ENCODE results near the gene AMBP.

The AMBP gene

DNA sequence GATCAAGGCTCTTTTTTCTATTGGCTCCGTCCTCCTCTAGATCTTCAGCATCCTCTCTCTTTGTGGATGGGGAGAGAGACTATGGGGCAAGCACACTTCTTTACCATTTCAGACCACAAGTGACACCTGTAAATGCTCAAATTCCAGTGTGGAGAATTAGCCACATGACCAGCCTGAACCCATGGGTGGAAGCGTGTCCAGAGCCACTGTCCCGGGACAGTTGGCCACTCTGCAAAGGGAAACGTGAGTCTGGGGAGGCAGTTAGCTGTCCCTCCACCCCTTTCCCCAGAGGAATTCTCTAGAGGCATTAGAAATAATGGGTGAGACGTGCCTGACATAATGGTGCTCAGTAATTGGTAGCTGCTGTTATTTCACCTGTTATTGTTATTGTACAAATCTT is 40.9 kb downstream of the AMBP start:
- Histone ChIP-seq H3K27me3 (ENCODE audit: insufficient read depth, low read length, poor library complexity, severe bottlenecking) (no peaks in the 10 kb centered on the region), H3K9me3 (ENCODE audit: insufficient read depth, low read depth, low read length) (no peaks in the 10 kb centered on the region), H3K4me2 (ENCODE audit: low read depth, low read length, poor library complexity, severe bottlenecking) (no peak overlapping the region), H3K36me3 (ENCODE audit: insufficient read depth, low read length) (peaks cover 67% of the 10 kb centered on the region; the same call in 1 of the 2 replicates), H3K79me2 (ENCODE audit: insufficient read depth, low read length) (no peaks in the 10 kb centered on the region), H2AFZ (ENCODE audit: low read length) (no peak overlapping the region), H3K9me2 (replicated peaks; ENCODE audit: low read depth, low read length) (no peaks in the 10 kb centered on the region), H3K4me3 (ENCODE audit: low read length, poor library complexity, severe bottlenecking) (no peak overlapping the region), H3F3A (ENCODE audit: low read depth) (no peaks in the 10 kb centered on the region), H3K4me1 (ENCODE audit: insufficient read depth, low read length, poor library complexity, severe bottlenecking) (no peaks in the 10 kb centered on the region), H3K9ac (ENCODE audit: low read depth, low read length, poor library complexity, severe bottlenecking) (no peak overlapping the region), H4K20me1 (ENCODE audit: insufficient read depth, low read length, poor library complexity, severe bottlenecking) (no peaks in the 10 kb centered on the region)
- TF ChIP-seq CTCF (conservative IDR thresholded peaks at IDR 0.05; ENCODE audit: low read length): no peak
- no peak for TF ChIP-seq EZH2phosphoT487 (IDR thresholded peaks at IDR 0.05; ENCODE audit: borderline replicate concordance)

DNA sequence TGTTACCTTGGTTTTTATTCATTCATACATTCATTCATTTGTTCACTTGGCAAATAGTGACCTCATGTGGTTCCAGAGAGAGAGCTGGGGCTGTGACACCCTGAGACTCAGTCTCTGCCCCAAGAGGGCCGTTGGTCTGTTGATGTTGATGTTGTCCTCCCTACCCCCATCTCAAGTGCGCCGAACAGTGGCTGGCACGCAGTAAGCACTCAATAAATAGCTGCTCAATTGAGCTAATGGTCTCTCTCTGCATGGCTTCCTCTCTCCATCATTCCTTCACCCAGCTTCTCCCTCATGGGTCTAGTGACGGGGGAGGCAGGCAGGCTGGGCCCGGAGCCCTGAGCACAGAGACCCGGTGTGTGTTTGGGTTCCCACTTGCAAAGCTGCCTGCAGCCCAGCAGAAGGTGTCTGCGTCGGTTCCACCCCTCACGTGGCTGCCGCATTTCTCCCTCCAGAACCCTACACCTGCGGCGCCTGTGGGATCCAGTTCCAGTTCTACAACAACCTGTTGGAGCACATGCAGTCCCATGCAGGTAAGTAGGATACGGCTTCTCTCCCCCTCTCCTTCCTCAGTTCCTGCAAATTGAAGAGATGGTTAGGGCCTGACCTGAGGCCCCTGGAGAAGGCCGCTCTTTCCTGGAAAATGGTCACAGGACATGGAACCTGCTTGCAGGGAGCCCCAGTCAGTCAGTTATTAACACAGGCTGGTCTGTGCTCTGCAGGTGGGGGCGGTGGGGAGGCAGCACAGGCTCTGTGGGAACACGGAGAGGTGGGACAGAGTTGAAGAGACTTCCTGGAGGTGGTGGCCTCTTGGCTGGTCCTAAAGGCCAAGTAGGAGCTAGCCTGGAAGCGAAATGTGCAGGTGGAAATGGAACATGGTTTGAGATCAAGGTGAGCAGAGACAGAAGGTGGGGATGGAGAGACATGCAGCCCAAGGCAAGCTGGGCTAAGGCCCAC is 42.0 kb downstream of the AMBP start:
- Histone ChIP-seq H3K4me2 (ENCODE audit: low read depth, low read length, poor library complexity, severe bottlenecking) (no peak overlapping the region), H3K36me3 (ENCODE audit: insufficient read depth, low read length) (peaks cover 70% of the 10 kb centered on the region; the same call in 1 of the 2 replicates), H2AFZ (ENCODE audit: low read length) (no peak overlapping the region), H3K4me1 (ENCODE audit: insufficient read depth, low read length, poor library complexity, severe bottlenecking) (no peaks in the 10 kb centered on the region), H3K9me2 (replicated peaks; ENCODE audit: low read depth, low read length) (no peaks in the 10 kb centered on the region), H3K4me3 (ENCODE audit: low read length, poor library complexity, severe bottlenecking) (no peak overlapping the region), H3F3A (ENCODE audit: low read depth) (no peaks in the 10 kb centered on the region), H3K79me2 (ENCODE audit: insufficient read depth, low read length) (no peaks in the 10 kb centered on the region), H3K27me3 (ENCODE audit: insufficient read depth, low read length, poor library complexity, severe bottlenecking) (no peaks in the 10 kb centered on the region), H4K20me1 (ENCODE audit: insufficient read depth, low read length, poor library complexity, severe bottlenecking) (no peaks in the 10 kb centered on the region), H3K9ac (ENCODE audit: low read depth, low read length, poor library complexity, severe bottlenecking) (no peak overlapping the region), H3K9me3 (ENCODE audit: insufficient read depth, low read depth, low read length) (no peaks in the 10 kb centered on the region)
- no peak for TF ChIP-seq CTCF (conservative IDR thresholded peaks at IDR 0.05; ENCODE audit: low read length)
- TF ChIP-seq EZH2phosphoT487 (IDR thresholded peaks at IDR 0.05; ENCODE audit: borderline replicate concordance): no peak

GRCh38 chr9:114035221-114035844 is 42.8 kb downstream of the AMBP start:
- TF ChIP-seq CTCF (conservative IDR thresholded peaks at IDR 0.05; ENCODE audit: low read length) (no peak), EZH2phosphoT487 (IDR thresholded peaks at IDR 0.05; ENCODE audit: borderline replicate concordance) (no peak)
- H3K79me2 ChIP-seq (ENCODE audit: insufficient read depth, low read length): no peaks in the 10 kb centered on the region
- H3K36me3 ChIP-seq (ENCODE audit: insufficient read depth, low read length): peaks cover 75% of the 10 kb centered on the region; the same call in 1 of the 2 replicates
- H3K4me3 ChIP-seq (ENCODE audit: low read length, poor library complexity, severe bottlenecking): no peak overlapping the region
- no peaks in the 10 kb centered on the region for H3K4me1 ChIP-seq (ENCODE audit: insufficient read depth, low read length, poor library complexity, severe bottlenecking)
- no peak overlapping the region for H3K9ac ChIP-seq (ENCODE audit: low read depth, low read length, poor library complexity, severe bottlenecking)
- no peak overlapping the region for H3K4me2 ChIP-seq (ENCODE audit: low read depth, low read length, poor library complexity, severe bottlenecking)
- no peaks in the 10 kb centered on the region for H3K9me2 ChIP-seq (replicated peaks; ENCODE audit: low read depth, low read length)
- H3F3A ChIP-seq (ENCODE audit: low read depth): no peaks in the 10 kb centered on the region
- no peak overlapping the region for H2AFZ ChIP-seq (ENCODE audit: low read length)
- no peaks in the 10 kb centered on the region for H4K20me1 ChIP-seq (ENCODE audit: insufficient read depth, low read length, poor library complexity, severe bottlenecking)
- H3K27me3 ChIP-seq (ENCODE audit: insufficient read depth, low read length, poor library complexity, severe bottlenecking): no peaks in the 10 kb centered on the region
- no peaks in the 10 kb centered on the region for H3K9me3 ChIP-seq (ENCODE audit: insufficient read depth, low read depth, low read length)
